ENCODE results near the gene C2orf15.
A peak's percentile ranks its signal among the peaks of the same experiment; 100 is the strongest.
"Not testable (repeated sequence)": the region's sequence is repeated elsewhere in the genome, so short reads cannot be mapped to it uniquely, and the experiment has no call there.

Gene C2orf15

GRCh38 chr2:99141110-99142108, at the start of gene C2orf15:
Gene C2orf15, plus strand, starts transcription at chr2:99141707. Its CDS starts 8,852 bp downstream, at chr2:99150559.
- peak; percentile 99 for DNase-seq

GRCh38 chr2:99096728-99097127, 44.8 kb upstream of the C2orf15 start:
- no peak for DNase-seq

GRCh38 chr2:99101697-99102096, 39.8 kb upstream of the C2orf15 start:
- no peak for DNase-seq

GRCh38 chr2:99104006-99104405, 37.5 kb upstream of the C2orf15 start:
- DNase-seq, result no peak

- DNase-seq, result no peak
These were observed 34.6 kb upstream of the C2orf15 start for GRCh38 chr2:99106913-99107312.

- no peak for DNase-seq
These were observed 30.3 kb upstream of the C2orf15 start for GRCh38 chr2:99111236-99111635.

- DNase-seq, result no peak
These were observed 29.6 kb upstream of the C2orf15 start for GRCh38 chr2:99111945-99112344.

GRCh38 chr2:99112617-99113016, 28.9 kb upstream of the C2orf15 start:
- no peak for DNase-seq

GRCh38 chr2:99127981-99128380, 13.5 kb upstream of the C2orf15 start:
- no peak for DNase-seq

GRCh38 chr2:99135044-99135556, 6.4 kb upstream of the C2orf15 start:
- DNase-seq, result not testable (repeated sequence)

GRCh38 chr2:99139003-99139402, 2.5 kb upstream of the C2orf15 start:
- DNase-seq, result no peak

- no peak for DNase-seq
These were observed 1.2 kb upstream of the C2orf15 start for GRCh38 chr2:99140056-99140859.

GRCh38 chr2:99140860-99141109, 722 bp upstream of the C2orf15 start:
- DNase-seq, result no peak

- DNase-seq, result no peak
These were observed 9.2 kb downstream of the C2orf15 start for GRCh38 chr2:99150706-99151105.

GRCh38 chr2:99152199-99152895, 10.8 kb downstream of the C2orf15 start:
- no peak for DNase-seq

- no peak for DNase-seq
These were observed 12.6 kb downstream of the C2orf15 start for GRCh38 chr2:99153921-99154604.

GRCh38 chr2:99154643-99155536, 13.4 kb downstream of the C2orf15 start, which contains the start of the genes LIPT1 and TSGA10:
Gene LIPT1, plus strand, starts transcription at chr2:99154967. Its CDS starts 6,991 bp downstream, at chr2:99161958.
Gene TSGA10, minus strand, starts transcription at chr2:99154942. Its CDS starts 45,503 bp downstream, at chr2:99109439.
- DNase-seq, result peak; percentile 97

- DNase-seq, result no peak
These were observed 15.4 kb downstream of the C2orf15 start for GRCh38 chr2:99156891-99157290.

GRCh38 chr2:99158599-99158998, 17.1 kb downstream of the C2orf15 start:
- DNase-seq, result no peak

GRCh38 chr2:99159594-99159993, 18.1 kb downstream of the C2orf15 start:
- DNase-seq, result no peak

- no peak for DNase-seq
These were observed 24.7 kb downstream of the C2orf15 start for GRCh38 chr2:99166218-99166617.
